CD4-positive, alpha-beta T cell treated with Interleukin-15 for 4 hours (primary cell): ENCODE data around the gene TICAM1.
"Not testable (repeated sequence)": the region's sequence is repeated elsewhere in the genome, so short reads cannot be mapped to it uniquely, and the experiment has no call there.

ENCODE experiments used
- DNase-seq: peaks from one replicate; pipeline ENCODE4 v3.0.0-alpha.2; 2020; ENCODE audit warnings: low spot score

The TICAM1 gene

GRCh38 chr19:4803736-4804695, 27.5 kb downstream of the TICAM1 start:
- peak; percentile 57 for DNase-seq

DNA sequence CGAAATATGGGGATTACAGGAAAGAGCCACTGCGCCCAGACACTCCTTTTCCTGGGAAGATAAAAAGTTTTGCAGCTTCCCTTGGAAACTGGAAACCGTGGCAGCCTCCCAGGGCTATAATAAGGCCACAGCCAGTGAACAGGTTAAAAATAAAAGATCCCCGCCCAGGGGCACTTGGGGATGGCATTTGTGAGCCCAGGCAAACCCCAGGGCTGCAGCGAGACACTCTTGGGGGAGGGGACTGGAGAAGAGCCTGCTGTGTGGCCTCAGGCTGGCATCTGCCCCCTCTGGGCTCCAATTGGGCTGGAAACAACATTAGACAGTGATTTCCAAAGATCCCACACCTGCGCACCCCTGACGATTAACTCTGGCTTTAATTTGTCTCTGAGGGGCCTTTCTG, 28.8 kb downstream of the TICAM1 start:
- no peak for DNase-seq

DNA sequence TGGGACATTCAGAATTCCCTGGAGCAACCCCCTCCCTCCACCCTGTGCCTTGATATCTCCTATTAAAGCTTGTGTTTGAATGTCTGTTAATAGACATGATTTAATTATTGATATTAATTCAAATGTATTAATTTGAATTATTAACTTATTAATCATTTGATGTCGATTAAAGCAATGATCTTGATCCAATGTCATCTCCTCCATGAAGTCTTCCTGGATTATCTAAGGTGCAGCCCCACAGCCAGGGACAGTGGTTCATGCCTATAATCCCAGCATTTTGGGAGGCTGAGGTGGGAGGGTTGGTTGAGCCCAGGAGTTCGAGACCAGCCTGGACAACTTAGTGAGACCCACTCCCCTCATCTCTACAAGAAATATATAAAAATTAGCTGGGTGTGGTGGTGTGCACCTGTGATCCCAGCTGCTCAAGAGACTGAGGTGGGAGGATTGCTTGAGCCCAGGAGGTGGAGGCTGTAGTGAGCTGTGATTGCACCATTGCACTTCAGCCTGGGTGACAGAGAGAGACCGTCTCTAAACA, 30.4 kb downstream of the TICAM1 start:
- no peak for DNase-seq

- no peak for DNase-seq
Observed at GRCh38 chr19:4800591-4801081, 30.9 kb downstream of the TICAM1 start.

DNA sequence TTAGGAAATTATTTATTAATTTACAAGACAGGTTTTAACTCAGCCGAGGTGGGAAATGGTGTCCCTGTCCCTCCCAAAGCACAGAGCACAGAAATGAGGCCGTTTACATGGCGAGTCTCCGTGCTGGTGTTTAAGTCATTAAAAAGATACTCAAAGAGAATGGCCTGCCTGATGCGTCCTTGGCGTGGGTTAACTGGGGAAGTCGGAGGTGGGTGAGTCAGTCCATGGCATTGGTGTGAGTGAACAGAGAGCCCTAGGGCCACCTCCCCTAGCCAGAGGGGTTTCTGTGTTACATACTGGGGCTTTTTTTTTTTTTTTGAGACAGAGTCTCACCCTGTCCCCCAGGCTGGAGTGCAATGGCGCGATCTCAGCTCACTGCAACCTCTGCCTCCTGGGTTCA, 36.1 kb downstream of the TICAM1 start:
- DNase-seq, result no peak

DNA sequence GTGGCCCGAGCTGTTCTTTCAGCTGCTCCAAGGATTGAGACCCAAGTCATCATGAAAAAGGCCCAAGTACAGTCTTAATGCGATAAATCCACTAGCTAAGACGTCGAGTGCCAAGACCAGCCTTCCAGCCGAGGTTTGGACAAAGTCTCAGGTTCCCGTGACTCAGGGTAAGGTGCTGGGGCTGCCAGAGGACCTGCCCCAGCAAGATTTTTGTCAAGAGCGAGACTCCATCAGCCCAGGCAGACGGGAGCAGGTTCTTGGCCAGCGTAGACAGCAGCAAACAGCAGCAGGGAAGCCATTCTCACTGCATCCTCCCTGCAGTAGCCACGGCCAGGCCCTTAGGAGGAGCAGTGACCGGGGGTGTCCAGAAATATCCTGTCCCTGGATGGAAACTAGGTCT, 36.5 kb downstream of the TICAM1 start:
- DNase-seq, result no peak

GRCh38 chr19:4793278-4793677, 38.2 kb downstream of the TICAM1 start:
- not testable (repeated sequence) for DNase-seq

GRCh38 chr19:4792866-4793195, 38.7 kb downstream of the TICAM1 start:
- DNase-seq, result not testable (repeated sequence)

DNA sequence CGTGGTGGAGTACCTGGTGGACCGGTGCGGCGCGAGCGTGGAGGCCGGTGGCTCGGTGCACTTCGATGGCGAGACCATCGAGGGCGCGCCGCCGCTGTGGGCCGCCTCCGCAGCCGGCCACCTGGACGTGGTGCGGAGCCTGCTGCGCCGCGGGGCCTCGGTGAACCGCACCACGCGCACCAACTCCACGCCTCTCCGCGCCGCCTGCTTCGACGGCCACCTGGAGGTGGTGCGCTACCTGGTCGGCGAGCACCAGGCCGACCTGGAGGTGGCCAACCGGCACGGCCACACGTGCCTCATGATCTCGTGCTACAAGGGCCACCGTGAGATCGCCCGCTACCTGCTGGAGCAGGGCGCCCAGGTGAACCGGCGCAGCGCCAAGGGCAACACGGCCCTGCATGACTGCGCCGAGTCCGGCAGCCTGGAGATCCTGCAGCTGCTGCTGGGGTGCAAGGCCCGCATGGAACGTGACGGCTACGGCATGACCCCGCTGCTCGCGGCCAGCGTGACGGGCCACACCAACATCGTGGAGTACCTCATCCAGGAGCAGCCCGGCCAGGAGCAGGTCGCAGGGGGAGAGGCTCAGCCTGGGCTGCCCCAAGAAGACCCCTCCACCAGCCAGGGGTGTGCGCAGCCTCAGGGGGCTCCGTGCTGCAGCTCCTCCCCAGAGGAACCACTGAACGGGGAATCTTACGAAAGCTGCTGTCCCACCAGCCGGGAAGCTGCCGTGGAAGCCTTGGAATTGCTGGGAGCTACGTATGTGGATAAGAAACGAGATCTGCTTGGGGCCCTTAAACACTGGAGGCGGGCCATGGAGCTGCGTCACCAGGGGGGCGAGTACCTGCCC, 39.3 kb downstream of the TICAM1 start:
- DNase-seq, result not testable (repeated sequence)

DNA sequence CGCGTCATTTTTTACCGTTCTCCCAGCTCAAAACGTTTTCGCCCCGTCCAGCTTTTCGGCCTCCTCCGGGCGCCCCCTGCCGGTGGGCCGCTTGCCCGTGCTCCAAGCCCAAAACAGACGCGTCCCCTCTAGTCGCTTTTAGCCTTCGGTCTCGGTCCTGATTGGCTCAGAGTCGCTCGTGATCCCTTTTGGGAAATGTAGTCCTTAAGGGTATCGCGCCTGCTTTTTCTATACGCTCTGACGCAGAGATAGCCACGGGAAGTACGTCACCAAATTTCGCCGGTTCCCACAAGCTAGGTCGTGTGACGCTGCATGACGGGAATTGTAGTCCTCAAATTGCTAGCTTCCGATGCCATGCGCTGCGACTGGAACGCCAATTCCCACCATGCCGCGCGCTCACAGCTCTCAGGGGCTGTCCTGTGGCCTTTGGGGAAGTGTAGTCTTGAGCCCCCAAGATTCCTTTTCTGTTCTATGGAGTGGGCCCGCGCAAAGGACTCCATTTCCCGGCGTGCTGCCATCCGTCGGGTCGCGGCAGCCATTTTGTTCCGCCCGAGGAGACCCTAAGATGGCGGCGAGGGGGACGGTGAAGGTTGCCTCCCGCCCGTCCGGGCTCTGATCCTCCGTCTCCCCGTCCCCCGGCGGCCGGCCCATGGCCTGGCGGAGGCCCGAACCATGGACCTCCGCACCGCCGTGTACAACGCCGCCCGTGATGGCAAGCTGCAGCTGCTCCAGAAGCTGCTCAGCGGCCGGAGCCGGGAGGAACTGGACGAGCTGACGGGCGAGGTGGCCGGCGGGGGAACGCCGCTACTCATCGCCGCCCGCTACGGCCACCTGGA, 40.1 kb downstream of the TICAM1 start, which contains the start of gene FEM1A:
TSS of gene FEM1A (plus strand) at position 552 of the 836 bp plus-strand sequence. CDS start at position 673, 121 bp downstream.
- DNase-seq, result peak; percentile 99

DNA sequence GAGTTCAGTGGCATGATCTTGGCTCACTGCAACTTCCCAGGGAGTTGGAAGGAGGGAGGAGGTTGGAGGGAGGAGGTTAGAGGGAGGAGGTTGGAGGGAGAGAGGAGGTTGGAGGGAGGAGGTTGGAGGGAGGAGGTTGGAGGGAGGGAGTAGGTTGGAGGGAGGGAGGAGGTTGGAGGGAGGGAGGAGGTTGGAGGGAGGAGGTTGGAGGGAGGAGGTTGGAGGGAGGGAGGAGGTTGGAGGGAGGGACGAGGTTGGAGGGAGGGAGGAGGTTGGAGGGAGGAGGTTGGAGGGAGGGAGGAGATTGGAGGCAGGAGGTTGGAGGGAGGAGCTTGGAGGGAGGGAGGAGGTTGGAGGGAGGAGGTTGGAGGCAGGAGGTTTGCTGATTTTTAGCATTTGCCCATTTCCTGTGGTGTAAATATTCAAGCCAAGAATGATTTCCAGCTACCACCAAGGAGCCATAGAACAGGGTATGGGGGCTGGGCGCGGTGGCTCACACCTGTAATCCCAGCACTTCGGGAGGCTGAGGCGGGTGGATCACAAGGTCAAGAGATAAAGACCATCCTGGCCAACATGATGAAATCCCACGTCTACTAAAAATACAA, 45.0 kb downstream of the TICAM1 start:
- not testable (repeated sequence) for DNase-seq

DNA sequence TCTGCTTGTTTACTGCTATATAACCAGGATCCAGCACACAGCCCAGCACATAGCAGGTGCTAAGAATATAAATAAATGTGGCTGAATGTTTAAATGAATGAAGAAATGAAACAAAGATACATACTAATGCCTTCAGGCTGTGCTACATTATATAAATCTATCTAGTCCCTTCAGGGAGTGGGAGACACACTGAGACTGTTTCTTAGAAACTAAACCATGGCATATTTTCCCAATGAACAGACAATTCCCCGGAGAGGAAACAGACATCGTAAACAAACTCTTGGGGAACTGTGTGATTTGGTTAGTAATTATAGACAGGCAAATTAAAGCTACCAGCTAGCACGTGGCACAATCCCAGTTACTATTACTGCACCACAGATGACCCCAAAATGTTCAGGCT, 49.7 kb downstream of the TICAM1 start:
- no peak for DNase-seq

- DNase-seq, result no peak
Observed at GRCh38 chr19:4780860-4781259, 50.7 kb downstream of the TICAM1 start.

- not testable (repeated sequence) for DNase-seq
Observed at GRCh38 chr19:4778124-4778523, 53.4 kb downstream of the TICAM1 start.

DNA sequence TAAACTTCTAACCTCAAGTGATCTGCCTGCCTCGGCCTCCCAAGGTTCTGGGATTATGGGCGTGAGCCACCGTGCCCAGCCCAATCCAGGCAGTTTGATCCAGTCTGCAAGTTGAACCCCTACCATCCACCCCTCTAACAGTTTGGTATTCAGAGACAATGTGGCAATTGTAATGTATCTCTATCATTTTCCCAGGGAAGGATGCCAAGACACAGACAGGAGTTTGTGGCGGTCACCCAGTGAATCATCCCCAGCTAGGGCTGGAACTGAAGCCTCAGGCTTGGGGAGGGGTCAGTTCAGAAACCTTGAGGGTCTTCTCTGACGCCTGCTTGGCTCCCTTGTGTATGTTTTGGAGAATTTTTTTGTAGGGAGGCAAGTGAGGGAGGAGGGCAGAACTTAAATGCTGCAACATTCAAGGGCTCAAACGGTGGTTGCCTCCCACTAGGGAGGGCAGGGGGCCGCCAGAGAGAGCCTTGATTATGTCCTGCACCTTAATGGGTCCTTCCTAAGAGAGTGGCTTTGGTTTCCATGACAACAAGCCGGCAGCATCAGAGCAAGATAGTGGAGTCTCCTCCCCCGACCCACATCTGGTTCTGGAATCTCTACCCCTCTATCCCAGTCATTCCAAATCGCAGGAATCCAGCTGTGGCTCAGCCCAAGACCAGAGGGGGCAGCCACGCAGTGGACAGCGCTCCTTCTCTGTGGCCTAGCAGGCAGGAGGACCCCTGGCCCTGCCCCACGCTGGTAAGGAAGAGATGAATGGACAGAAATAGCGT, 54.9 kb downstream of the TICAM1 start:
- DNase-seq, result no peak

- no peak for DNase-seq
Observed at GRCh38 chr19:4775627-4776152, 55.8 kb downstream of the TICAM1 start.

DNA sequence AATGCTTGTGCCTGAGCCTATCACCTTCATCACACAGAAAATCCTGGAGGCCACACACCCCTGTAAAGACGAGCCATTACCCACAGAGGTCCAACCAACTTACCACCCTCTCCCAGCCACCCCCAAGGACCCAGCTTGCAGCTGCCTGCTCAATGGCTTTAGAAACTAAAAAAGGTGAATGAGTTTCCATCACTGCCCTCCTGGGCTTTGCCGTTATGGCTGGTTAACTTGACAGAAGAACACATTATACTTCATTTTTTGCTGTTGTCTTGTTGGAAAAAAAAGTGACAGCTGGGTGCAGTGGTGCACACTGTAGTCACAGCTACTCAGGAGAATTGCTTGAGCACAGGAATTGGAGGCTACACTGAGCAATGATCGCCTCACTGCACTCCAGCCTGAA, 57.4 kb downstream of the TICAM1 start:
- DNase-seq, result no peak

GRCh38 chr19:4773047-4773640, 58.4 kb downstream of the TICAM1 start:
- no peak for DNase-seq

- DNase-seq, result no peak
Observed at GRCh38 chr19:4772566-4772965, 58.9 kb downstream of the TICAM1 start.
